ENCODE measurements around the gene ZFHX3. TPM values are rescaled to one million over a fixed set of nuclear protein-coding genes. Genes with fewer than 3 reads are reported as not detected.
A peak's percentile ranks its signal among the peaks of the same experiment; 100 is the strongest.

Gene ZFHX3
- total and polyA plus RNA-seq, 4 donors: 2.6 to 32.7 (median 14.7) TPM

DNA sequence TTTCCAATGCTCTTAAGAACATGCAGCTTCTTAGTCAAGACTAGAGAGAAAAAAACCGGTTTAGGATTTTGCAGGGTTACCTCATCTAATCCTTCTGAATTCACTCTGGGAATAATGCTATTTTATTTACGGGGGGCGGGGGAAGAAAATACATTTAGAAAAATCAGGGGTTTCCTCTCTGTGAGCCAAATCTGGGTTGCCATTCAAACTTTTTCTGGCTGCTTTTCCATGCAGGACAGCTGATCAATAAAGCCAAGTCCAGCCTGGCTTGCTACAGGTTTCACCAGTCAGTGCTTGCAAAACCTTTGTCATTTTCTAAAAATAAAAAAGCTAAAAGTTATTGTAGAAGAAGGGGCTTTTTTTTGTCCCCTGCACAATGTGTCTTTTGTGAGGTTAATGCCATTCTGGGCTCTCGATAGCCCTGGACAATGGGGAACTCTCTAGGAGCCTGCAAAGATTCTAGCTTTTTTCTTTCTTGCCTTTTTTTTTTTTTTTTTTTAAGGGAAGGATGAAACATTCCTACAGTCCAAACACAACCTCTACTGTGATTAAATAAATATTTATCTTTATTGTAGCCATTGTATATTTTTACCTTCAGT is 13.1 kb upstream of the ZFHX3 start:
- ATAC-seq (ENCODE audit: insufficient read depth, low FRiP score) (no peak), DNase-seq (peak in 1 of 3 donors; percentile 59)
- 74 to 79% methylated on average over 4 of the region's 4 CpGs for WGBS, 2 donors
- no peak overlapping the region for H3K4me3 ChIP-seq
- peak overlapping the region in 1 of 2 donors; percentile 60 for H3K9ac ChIP-seq (ENCODE audit: insufficient read depth in 1 of 2, low read length in 2 of 2)
- TF ChIP-seq, protein P1, sequence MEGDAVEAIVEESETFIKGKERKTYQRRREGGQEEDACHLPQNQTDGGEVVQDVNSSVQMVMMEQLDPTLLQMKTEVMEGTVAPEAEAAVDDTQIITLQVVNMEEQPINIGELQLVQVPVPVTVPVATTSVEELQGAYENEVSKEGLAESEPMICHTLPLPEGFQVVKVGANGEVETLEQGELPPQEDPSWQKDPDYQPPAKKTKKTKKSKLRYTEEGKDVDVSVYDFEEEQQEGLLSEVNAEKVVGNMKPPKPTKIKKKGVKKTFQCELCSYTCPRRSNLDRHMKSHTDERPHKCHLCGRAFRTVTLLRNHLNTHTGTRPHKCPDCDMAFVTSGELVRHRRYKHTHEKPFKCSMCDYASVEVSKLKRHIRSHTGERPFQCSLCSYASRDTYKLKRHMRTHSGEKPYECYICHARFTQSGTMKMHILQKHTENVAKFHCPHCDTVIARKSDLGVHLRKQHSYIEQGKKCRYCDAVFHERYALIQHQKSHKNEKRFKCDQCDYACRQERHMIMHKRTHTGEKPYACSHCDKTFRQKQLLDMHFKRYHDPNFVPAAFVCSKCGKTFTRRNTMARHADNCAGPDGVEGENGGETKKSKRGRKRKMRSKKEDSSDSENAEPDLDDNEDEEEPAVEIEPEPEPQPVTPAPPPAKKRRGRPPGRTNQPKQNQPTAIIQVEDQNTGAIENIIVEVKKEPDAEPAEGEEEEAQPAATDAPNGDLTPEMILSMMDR (IDR thresholded peaks at IDR 0.05; ENCODE audit: control extremely low read depth, extremely low read depth): no peak
- peaks cover 0 to 31% (median 28%) of the 10 kb centered on the region in 3 donors for H3K27me3 ChIP-seq (ENCODE audit: control insufficient read depth in 3 of 3, insufficient read depth in 3 of 3, low read length in 2 of 3)
- peaks cover 0 to 2% (median 0%) of the 10 kb centered on the region in 4 donors for H3K9me3 ChIP-seq (ENCODE audit: control insufficient read depth in 4 of 4, insufficient read depth in 3 of 4, low read length in 3 of 4)
- peaks cover 0 to 70% (median 10%) of the 10 kb centered on the region in 5 donors for H3K4me1 ChIP-seq (ENCODE audit: control insufficient read depth in 5 of 5, insufficient read depth in 5 of 5, low read length in 5 of 5)
- no peak overlapping the region for H3K27ac ChIP-seq (ENCODE audit: low read depth in 1 of 2, low read length in 1 of 2)
- no peaks in the 10 kb centered on the region for H3K36me3 ChIP-seq (ENCODE audit: control insufficient read depth in 4 of 4, insufficient read depth in 4 of 4, low read length in 4 of 4)

DNA sequence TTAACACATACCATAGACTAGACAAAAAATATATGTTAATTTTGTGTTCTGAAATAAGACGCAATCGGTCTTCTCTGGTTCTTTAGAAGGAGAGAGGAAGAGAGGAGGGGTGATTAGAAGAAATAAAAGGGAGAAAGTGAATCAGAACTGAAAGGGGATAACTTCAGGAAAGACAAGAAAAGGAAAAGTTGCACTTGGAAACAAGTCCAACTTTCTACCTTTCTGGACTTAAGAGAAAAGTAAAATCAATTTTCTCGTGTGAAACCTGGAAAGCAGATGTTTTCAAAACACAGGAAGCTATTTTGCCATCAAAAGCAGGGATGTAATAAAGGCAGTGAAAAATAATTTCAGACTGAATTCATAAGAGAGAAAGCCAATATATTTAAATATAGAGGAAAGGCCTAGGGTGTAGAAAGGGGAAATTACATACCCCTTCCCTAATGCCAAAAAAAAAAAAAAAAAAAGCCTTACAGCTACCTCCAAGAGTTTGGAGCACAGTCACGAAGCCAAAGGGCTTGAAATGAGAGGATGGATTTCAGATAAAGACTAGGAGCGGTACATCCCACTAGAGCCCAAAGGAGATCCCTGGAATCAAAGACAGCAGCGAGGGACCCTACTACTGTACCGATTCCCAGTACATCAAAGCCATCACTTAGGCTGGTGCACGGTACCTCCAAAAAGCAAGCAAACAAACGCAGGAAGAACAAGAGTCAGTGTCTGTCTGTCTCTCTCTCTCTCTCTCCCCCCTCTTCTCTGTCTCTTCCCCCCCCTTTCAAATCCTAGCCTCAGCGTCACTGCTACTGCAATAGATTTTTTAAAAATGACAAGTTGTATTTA is 12.1 kb upstream of the ZFHX3 start:
- peaks cover 0 to 22% (median 22%) of the 10 kb centered on the region in 3 donors for H3K27me3 ChIP-seq (ENCODE audit: control insufficient read depth in 3 of 3, insufficient read depth in 3 of 3, low read length in 2 of 3)
- 68 to 76% methylated on average over 10 of the region's 10 CpGs for WGBS, 2 donors
- ATAC-seq (ENCODE audit: insufficient read depth, low FRiP score) (no peak), DNase-seq (peak in 2 of 3 donors; percentile 56 to 58)
- no peak overlapping the region for H3K4me3 ChIP-seq
- peaks cover 1 to 70% (median 16%) of the 10 kb centered on the region in 5 donors for H3K4me1 ChIP-seq (ENCODE audit: control insufficient read depth in 5 of 5, insufficient read depth in 5 of 5, low read length in 5 of 5)
- peaks cover 0 to 2% (median 0%) of the 10 kb centered on the region in 4 donors for H3K9me3 ChIP-seq (ENCODE audit: control insufficient read depth in 4 of 4, insufficient read depth in 3 of 4, low read length in 3 of 4)
- H3K9ac ChIP-seq (ENCODE audit: insufficient read depth in 1 of 2, low read length in 2 of 2): peak overlapping the region; percentile 61 to 76
- H3K27ac ChIP-seq (ENCODE audit: low read depth in 1 of 2, low read length in 1 of 2): peak overlapping the region in 1 of 2 donors; percentile 70
- H3K36me3 ChIP-seq (ENCODE audit: control insufficient read depth in 4 of 4, insufficient read depth in 4 of 4, low read length in 4 of 4): no peaks in the 10 kb centered on the region
- TF ChIP-seq, protein P1 (IDR thresholded peaks at IDR 0.05; ENCODE audit: control extremely low read depth, extremely low read depth): no peak

DNA sequence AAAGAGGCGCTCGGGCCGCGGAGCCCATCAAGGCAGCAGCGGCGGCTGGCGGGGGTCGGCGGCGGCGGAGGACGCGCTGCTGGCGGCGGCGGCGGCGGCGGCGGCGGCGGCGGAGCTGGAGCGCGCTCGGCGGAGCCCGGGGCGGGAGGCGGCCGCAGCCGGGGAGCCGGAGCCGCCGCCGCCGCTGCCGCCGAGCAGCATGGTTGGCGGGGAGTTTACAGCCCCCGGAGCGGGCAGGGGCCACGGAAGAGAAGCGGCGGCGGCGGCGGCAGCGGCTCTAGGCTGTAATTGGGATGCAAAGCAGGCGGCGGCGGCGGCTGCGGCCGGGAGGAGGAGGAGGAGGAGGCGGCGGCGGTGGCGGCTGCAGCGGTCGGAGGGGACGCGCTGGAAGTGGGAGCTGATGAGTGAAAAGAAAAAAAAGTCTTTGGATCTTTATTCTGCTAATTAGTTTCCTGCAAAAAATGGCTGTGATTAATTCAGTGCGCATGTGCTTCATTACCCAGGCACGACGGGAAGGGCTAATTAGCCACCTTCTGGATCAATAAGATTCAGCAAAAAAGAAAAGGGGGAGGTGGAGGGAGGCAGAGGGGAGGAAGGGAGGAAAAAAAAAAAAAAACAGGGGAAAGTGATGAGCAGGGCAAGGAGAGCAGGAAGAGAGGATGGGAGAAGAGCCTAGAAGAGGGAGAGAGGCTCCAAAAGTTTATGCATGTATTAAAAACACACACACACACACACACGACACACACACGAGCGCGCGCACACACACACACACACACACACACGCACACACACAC is 10.9 kb upstream of the ZFHX3 start:
- TF ChIP-seq, protein P1 (IDR thresholded peaks at IDR 0.05; ENCODE audit: control extremely low read depth, extremely low read depth): no peak
- no peaks in the 10 kb centered on the region for H3K36me3 ChIP-seq (ENCODE audit: control insufficient read depth in 4 of 4, insufficient read depth in 4 of 4, low read length in 4 of 4)
- H3K27me3 ChIP-seq (ENCODE audit: control insufficient read depth in 3 of 3, insufficient read depth in 3 of 3, low read length in 2 of 3): peaks cover 0 to 12% (median 11%) of the 10 kb centered on the region in 3 donors
- H3K27ac ChIP-seq (ENCODE audit: low read depth in 1 of 2, low read length in 1 of 2): peak overlapping the region; percentile 94 to 97
- ATAC-seq (ENCODE audit: insufficient read depth, low FRiP score): no peak
- H3K4me1 ChIP-seq (ENCODE audit: control insufficient read depth in 5 of 5, insufficient read depth in 5 of 5, low read length in 5 of 5): peaks cover 0 to 70% (median 24%) of the 10 kb centered on the region in 5 donors
- peak overlapping the region; percentile 61 to 76 for H3K9ac ChIP-seq (ENCODE audit: insufficient read depth in 1 of 2, low read length in 2 of 2)
- peak; percentile 70 to 83 (median 82) for DNase-seq
- peak overlapping the region; percentile 83 for H3K4me3 ChIP-seq
- 0% methylated on average over 47 to 72 of the region's 72 CpGs for WGBS, 2 donors
- H3K9me3 ChIP-seq (ENCODE audit: control insufficient read depth in 4 of 4, insufficient read depth in 3 of 4, low read length in 3 of 4): no peaks in the 10 kb centered on the region
